ENCODE results near the gene MUSK. TPM values are rescaled to one million over a fixed set of nuclear protein-coding genes. Genes with fewer than 3 reads are reported as not detected.

Gene MUSK
- total and polyA plus RNA-seq, 2 of the 8 experiments (the other 6 are each of a cell fraction or from before 2014, with no cell fraction given): not detected

DNA sequence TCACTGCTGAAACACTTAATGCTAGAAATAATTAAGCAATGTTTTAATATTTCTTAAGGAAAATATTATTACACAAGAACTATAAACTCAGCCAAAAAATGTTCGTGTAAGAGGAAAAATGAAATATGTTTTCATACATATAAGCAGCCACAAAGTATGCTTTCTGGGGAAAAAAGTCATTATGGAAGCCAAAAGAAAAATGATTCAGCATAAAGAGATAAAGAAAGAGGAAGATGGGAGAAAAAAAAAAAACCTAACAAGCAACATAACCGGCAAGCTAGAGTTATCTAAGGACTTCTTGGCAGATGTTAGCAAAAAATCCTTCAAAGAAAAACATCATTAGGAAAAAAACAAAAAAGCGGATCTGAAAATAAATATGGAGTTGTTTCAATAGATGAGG lies 179.1 kb downstream of the MUSK start:
- H2BK15ac ChIP-seq (ENCODE audit: low read length): no peak overlapping the region
- no peak overlapping the region for H3K23ac ChIP-seq (ENCODE audit: insufficient read length)
- no peak overlapping the region for H2BK5ac ChIP-seq (ENCODE audit: low read depth, low read length)
- no peak overlapping the region for H3K4ac ChIP-seq (replicated peaks; ENCODE audit: insufficient read length, low read depth, low read length)
- H2AFZ ChIP-seq (ENCODE audit: low read length): no peak overlapping the region
- no peak overlapping the region for H4K5ac ChIP-seq (ENCODE audit: insufficient read length, low read depth, low read length)
- H3K79me2 ChIP-seq (ENCODE audit: control insufficient read depth in 1 of 2, insufficient read depth in 2 of 2, low read length in 2 of 2): no peaks in the 10 kb centered on the region
- H3K79me1 ChIP-seq (ENCODE audit: low read depth, low read length): no peaks in the 10 kb centered on the region
- 90% methylated on average over 3 of the region's 3 CpGs; no CpG with 5 or more reads in 1 of the 2 experiments for WGBS, 2 experiments (ENCODE audit: extremely low coverage in 1 of 2, insufficient coverage in 1 of 2, insufficient read length in 1 of 2, insufficient replicate concordance in 2 of 2, low coverage in 1 of 2, low lambda C conversion rate in 2 of 2, missing lambda C conversion rate in 1 of 2)
- TF ChIP-seq FOSL1 (IDR thresholded peaks at IDR 0.05; ENCODE audit: insufficient read depth, low read depth, low read length) (no peak), HDAC2 (IDR thresholded peaks at IDR 0.05; ENCODE audit: borderline replicate concordance in 1 of 2, low read depth in 2 of 2, low read length in 2 of 2) (no peak), PHF8 (conservative IDR thresholded peaks at IDR 0.05; ENCODE audit: low read depth, low read length) (no peak), GABPA (IDR thresholded peaks at IDR 0.05; ENCODE audit: borderline replicate concordance, insufficient read depth, low read length) (no peak), RFX5 (IDR thresholded peaks at IDR 0.05; ENCODE audit: borderline replicate concordance, low read depth, low read length) (no peak)
- no peak overlapping the region for H3K56ac ChIP-seq (replicated peaks; ENCODE audit: insufficient read length, low read depth, low read length)
- H3K14ac ChIP-seq (ENCODE audit: insufficient read length): no peak overlapping the region
- H2BK12ac ChIP-seq (ENCODE audit: low read depth, low read length): no peak overlapping the region
- H3K23me2 ChIP-seq (ENCODE audit: low read depth, low read length): peaks cover 3% of the 10 kb centered on the region; the same call in 1 of the 2 replicates
- no peak overlapping the region for H3K27ac ChIP-seq (ENCODE audit: low read depth, low read length)
- no peaks in the 10 kb centered on the region for H3K4me1 ChIP-seq (replicated peaks in 1 of 4; ENCODE audit: control insufficient read depth in 3 of 4, insufficient read depth in 4 of 4, low read length in 3 of 4)
- H3K9me3 ChIP-seq (ENCODE audit: insufficient read depth in 2 of 2, low read depth in 1 of 2, low read length in 1 of 2): no peaks in the 10 kb centered on the region
- no peaks in the 10 kb centered on the region for H4K20me1 ChIP-seq (replicated peaks in 1 of 2; ENCODE audit: control insufficient read depth in 1 of 2, insufficient read depth in 2 of 2, low read length in 2 of 2)
- ChIA-PET POLR2A (ENCODE audit: partially characterized antibody) (no interaction called here), CTCF (ENCODE audit: partially characterized antibody) (no interaction called here)
- no peaks in the 10 kb centered on the region for H3K36me3 ChIP-seq (ENCODE audit: control insufficient read depth in 2 of 4, insufficient read depth in 4 of 4, low read length in 3 of 4)
- no peak overlapping the region for H2AK5ac ChIP-seq (ENCODE audit: low read depth, low read length)
- no peak overlapping the region for H3K18ac ChIP-seq (ENCODE audit: extremely low read depth, low read length)
- H2BK20ac ChIP-seq (ENCODE audit: low read length): no peak overlapping the region
- no peaks in the 10 kb centered on the region for H3K27me3 ChIP-seq (replicated peaks in 1 of 4; ENCODE audit: control insufficient read depth in 3 of 4, extremely low read depth in 1 of 4, insufficient read depth in 3 of 4, low read length in 3 of 4)
- H3K4me3 ChIP-seq (ENCODE audit: extremely low read depth in 1 of 4, insufficient read depth in 2 of 4, low read depth in 3 of 4, low read length in 4 of 4): no peak overlapping the region
- no peak overlapping the region for H4K91ac ChIP-seq (replicated peaks; ENCODE audit: insufficient read length, low read length)
- H2BK120ac ChIP-seq (replicated peaks; ENCODE audit: low read depth, low read length): no peak overlapping the region
- DNase-seq (ENCODE audit: low read depth in 1 of 2, low spot score in 2 of 2): no peak
- no peak overlapping the region for H3K9ac ChIP-seq (replicated peaks in 1 of 4; ENCODE audit: extremely low read depth in 1 of 4, low read depth in 3 of 4, low read length in 3 of 4)
- no peak overlapping the region for H3K4me2 ChIP-seq (ENCODE audit: insufficient read depth in 1 of 2, low read depth in 2 of 2, low read length in 2 of 2)
- no peak for FAIRE-seq
- H4K8ac ChIP-seq (ENCODE audit: extremely low read depth, insufficient read depth, low read length): no peak overlapping the region
